ENCODE measurements around the gene P2RY2. TPM values are rescaled to one million over a fixed set of nuclear protein-coding genes. Genes with fewer than 3 reads are reported as not detected.

The P2RY2 gene
- total and polyA plus RNA-seq, 5 experiments from 2014 or later = not detected

DNA sequence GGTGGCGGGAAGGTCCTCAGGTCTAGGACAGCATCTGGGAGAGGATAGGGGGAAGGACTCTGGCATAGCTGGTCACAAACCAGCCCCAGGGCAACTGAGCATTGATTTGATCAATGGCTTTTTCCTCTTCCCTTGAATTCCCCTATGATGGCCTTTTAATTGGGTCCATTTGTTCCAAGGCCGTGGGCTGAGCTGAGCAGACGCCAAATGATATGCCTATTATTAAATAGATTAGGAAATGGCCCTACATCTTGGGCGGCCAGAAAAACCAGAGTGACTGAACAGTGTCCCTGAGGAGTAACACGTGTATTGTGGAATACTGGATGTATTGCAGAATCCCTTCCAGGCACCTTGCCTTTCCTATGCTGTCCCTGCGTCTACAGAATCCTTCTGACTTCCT is 27.4 kb downstream of the P2RY2 start:
- Mint-ChIP-seq H3K4me3 (no peak overlapping the region), H3K27ac (no peak overlapping the region), H3K4me1 (peaks cover 0 to 2% (median 1%) of the 10 kb centered on the region in 4 donors), H3K36me3 (no peaks in the 10 kb centered on the region), H3K9me3 (no peaks in the 10 kb centered on the region), H3K27me3 (peaks cover 0 to 8% (median 0%) of the 10 kb centered on the region in 5 donors)
- ATAC-seq = no peak
- no peak for DNase-seq
- POLR2A ChIA-PET = no interaction called here

DNA sequence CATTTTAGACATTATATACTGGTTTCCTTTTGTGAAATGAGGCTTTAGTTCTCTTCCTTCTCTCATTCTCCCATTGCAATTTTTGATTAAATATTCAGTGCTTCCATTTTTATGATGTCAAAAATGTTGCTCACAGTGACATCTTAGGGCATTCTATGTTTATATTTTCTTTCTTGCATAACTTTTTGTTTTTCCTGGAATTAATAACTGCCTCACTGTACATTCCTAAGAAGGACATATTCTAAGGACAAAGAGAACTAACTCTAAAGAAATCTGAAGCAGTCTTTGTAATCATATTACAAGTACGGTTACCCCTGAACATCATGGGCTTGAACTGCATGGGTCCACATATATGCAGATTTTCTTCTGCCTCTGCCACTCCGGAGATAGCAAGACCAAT is 28.2 kb downstream of the P2RY2 start:
- POLR2A ChIA-PET = no interaction called here
- Mint-ChIP-seq H3K4me3 (no peak overlapping the region), H3K9me3 (no peaks in the 10 kb centered on the region), H3K27me3 (peaks cover 0 to 4% (median 0%) of the 10 kb centered on the region in 5 donors), H3K4me1 (peaks cover 0 to 2% (median 1%) of the 10 kb centered on the region in 4 donors), H3K36me3 (no peaks in the 10 kb centered on the region), H3K27ac (peak overlapping the region in 1 of 10 donors; percentile 12)
- ATAC-seq = no peak
- DNase-seq = no peak

DNA sequence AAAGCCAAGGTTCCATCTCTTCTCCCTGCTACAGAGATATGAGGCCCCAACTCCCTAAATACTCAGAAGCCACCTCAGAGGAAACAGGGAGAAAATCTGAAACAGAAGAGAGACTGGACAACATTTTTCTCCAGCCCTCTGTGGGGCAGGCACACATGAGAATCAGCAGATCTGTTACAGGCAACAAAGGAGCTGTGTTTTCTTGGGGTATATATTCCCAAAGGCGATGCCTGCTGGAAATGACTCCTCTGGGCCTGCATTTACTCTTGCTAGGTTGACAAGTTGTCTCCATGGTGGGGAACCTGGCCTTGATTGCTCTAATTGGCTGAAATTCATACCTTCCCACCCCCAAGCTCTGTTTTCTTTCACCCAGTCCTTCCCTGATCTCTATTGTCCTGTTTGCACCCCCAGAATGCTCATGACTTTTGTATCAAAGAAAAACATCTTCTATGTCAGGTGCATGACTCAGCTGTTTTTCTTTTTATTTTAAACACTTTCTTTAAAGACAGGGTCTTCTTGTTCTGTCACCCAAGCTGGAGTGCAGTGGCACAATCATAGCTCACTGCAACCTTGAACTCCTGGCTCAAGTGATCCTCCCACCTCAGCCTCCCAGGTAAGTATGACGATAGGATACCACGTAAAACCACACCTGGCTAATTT is 30.6 kb downstream of the P2RY2 start:
- Mint-ChIP-seq H3K36me3 (no peaks in the 10 kb centered on the region), H3K27me3 (peaks cover 0 to 2% (median 0%) of the 10 kb centered on the region in 5 donors), H3K4me3 (no peak overlapping the region), H3K27ac (no peak overlapping the region), H3K4me1 (no peaks in the 10 kb centered on the region), H3K9me3 (no peaks in the 10 kb centered on the region)
- POLR2A ChIA-PET = no interaction called here
- peak in 1 of 2 donors; percentile 11 for ATAC-seq
- DNase-seq = peak in 1 of 10 donors; percentile 13

DNA sequence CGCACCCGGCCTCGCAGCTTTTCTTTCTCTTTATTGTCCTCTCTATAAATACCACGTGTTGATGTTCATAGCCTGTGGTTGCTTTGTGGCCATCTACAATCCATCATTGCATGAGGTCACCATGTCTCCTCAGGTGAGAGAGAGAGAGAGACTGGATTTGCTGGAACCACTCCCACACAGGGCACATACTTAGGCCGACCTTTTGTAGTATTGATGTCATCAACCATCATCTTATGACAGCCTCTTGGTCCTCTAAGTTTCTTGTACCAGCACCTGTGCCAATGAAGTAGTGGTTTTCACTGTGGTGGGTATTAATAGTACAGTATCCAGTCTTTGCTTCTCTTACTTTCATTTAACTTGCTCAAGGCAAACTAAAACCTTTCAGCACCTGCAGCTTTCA is 31.2 kb downstream of the P2RY2 start:
- no peak overlapping the region for H3K4me3 Mint-ChIP-seq
- POLR2A ChIA-PET = no interaction called here
- peaks cover 0 to 2% (median 0%) of the 10 kb centered on the region in 5 donors for H3K27me3 Mint-ChIP-seq
- no peaks in the 10 kb centered on the region for H3K9me3 Mint-ChIP-seq
- no peaks in the 10 kb centered on the region for H3K36me3 Mint-ChIP-seq
- no peak overlapping the region for H3K27ac Mint-ChIP-seq
- DNase-seq = peak in 3 of 10 donors; percentile 8 to 20 (median 11)
- ATAC-seq = peak; percentile 41 to 64
- H3K4me1 Mint-ChIP-seq = no peaks in the 10 kb centered on the region

DNA sequence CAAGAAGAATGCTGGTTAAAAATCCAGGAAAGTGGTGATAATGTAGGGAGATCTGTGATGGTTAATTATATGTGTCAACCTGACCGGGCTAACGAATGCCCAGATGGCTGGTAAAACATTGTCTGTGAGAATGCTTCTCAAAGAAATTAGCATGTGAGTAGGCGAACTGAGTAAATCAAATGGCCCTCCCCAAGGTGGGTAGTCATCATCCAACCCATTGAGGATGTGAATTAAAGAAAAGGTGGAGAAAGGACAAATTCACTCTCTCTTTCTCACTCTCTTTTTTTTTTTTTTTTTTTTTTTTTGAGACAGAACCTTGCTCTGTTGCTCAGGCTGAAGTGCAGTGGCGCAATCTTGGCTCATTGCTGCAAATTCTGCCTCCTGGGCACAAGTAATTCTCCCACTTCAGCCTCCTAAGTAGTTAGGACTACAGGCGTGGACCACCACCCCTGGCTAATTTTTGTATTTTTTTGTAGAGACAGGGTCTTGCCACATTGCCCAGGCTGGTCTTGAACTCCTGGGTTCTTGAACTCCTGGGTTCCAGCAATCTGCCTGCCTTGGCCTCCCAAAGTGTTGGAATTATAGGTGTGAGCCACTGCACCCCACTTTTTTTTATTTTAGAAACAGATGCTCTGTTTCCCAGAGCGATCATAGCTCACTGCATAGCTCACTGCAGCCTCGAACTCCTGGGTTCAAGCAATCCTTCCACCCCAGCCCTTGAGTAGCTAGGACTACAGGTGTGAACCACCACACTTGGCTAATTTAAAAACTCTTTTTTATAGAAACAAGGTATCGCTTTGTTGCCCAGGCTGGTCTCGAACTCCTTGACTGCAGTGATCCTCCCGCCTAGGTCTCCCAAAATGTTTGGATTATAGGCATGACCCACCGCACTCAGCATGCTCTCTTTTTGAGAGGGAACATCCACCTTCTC is 32.0 kb downstream of the P2RY2 start:
- no peak overlapping the region for H3K27ac Mint-ChIP-seq
- no peak overlapping the region for H3K4me3 Mint-ChIP-seq
- H3K4me1 Mint-ChIP-seq = no peaks in the 10 kb centered on the region
- POLR2A ChIA-PET = no interaction called here
- no peaks in the 10 kb centered on the region for H3K9me3 Mint-ChIP-seq
- peaks cover 0 to under 1% (median 0%) of the 10 kb centered on the region in 5 donors for H3K27me3 Mint-ChIP-seq
- H3K36me3 Mint-ChIP-seq = no peaks in the 10 kb centered on the region
- peak; percentile 25 to 30 for ATAC-seq
- peak in 2 of 10 donors; percentile 40 to 43 for DNase-seq

DNA sequence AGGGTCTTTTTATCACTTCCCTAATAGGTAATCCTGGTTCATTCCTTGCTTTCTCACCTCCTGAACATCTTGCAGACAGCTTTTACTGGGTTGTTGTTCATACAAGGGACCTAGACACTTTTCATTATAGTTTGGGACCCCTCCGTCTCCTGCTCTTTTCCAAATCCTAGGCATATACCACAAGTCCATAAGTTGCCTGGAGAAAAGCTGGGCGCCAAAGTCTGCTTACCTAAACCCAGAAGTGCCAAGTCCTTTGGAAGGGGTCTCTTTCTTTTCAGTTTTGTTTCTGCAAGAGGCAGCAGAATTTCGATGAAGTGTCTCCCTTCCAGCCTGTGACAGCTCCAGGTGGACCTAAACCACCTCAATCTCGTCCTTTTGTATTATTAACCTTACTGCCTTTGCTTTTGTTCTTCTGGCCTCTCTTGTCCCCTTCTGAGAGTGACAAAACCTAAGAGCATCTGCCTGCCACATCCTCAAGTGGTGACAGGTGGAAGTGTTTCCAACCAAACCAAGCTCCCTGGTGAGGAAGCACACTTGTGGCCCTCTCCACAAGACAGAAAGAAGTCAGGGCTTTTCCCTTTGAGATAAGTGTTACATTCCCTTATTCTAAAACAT is 34.6 kb downstream of the P2RY2 start:
- DNase-seq (peak in 3 of 10 donors; percentile 16 to 44 (median 36)), ATAC-seq (peak; percentile 44 to 68)
- H3K4me1 Mint-ChIP-seq = no peaks in the 10 kb centered on the region
- H3K36me3 Mint-ChIP-seq = no peaks in the 10 kb centered on the region
- H3K27ac Mint-ChIP-seq = no peak overlapping the region
- no peak overlapping the region for H3K4me3 Mint-ChIP-seq
- POLR2A ChIA-PET = no interaction called here
- H3K27me3 Mint-ChIP-seq = no peaks in the 10 kb centered on the region
- no peaks in the 10 kb centered on the region for H3K9me3 Mint-ChIP-seq

DNA sequence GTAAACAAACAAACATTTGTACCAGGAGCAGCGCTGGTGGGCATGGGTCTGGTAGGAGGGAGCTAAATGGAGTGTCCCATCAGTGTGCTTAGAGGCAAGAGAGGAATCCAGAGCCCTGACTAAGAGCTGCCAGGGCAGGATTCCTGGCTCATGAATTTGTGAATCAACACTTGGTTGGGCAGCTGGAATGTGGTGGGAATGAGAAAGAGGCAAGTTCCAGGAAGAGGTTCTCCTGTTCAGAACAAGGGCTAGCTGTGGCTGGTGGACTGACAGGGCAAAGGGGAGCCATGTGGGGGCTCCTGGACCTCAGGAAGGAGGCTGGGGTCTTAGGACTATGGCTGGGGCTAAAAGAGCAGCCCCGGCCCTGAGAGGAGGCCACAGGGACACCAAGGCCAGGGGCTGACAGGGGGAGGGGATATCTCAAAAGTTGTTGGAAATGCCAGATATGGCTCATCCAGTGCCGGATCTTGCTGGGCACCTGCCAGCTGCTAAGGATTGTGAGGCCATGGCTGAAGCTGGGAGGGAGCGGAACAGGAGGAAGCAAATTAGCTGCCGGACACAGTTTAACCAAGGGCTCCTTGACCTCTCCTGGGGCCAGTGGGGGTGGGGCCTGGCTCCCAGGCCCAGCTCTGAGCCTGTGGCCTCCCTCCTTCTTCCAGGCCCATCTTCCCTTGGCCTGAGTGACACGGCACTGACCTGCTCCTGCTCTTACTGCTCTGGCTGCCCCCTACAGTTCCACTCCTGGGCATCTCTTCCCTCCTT is 39.4 kb downstream of the P2RY2 start:
- POLR2A ChIA-PET = no interaction called here
- Mint-ChIP-seq H3K27me3 (peaks cover 0 to 8% (median 4%) of the 10 kb centered on the region in 5 donors), H3K36me3 (no peaks in the 10 kb centered on the region), H3K27ac (peak overlapping the region in 2 of 10 donors; percentile 11 to 60), H3K4me3 (no peak overlapping the region), H3K4me1 (peaks cover 0 to 1% (median 0%) of the 10 kb centered on the region in 4 donors), H3K9me3 (no peaks in the 10 kb centered on the region)
- DNase-seq (no peak), ATAC-seq (no peak)

DNA sequence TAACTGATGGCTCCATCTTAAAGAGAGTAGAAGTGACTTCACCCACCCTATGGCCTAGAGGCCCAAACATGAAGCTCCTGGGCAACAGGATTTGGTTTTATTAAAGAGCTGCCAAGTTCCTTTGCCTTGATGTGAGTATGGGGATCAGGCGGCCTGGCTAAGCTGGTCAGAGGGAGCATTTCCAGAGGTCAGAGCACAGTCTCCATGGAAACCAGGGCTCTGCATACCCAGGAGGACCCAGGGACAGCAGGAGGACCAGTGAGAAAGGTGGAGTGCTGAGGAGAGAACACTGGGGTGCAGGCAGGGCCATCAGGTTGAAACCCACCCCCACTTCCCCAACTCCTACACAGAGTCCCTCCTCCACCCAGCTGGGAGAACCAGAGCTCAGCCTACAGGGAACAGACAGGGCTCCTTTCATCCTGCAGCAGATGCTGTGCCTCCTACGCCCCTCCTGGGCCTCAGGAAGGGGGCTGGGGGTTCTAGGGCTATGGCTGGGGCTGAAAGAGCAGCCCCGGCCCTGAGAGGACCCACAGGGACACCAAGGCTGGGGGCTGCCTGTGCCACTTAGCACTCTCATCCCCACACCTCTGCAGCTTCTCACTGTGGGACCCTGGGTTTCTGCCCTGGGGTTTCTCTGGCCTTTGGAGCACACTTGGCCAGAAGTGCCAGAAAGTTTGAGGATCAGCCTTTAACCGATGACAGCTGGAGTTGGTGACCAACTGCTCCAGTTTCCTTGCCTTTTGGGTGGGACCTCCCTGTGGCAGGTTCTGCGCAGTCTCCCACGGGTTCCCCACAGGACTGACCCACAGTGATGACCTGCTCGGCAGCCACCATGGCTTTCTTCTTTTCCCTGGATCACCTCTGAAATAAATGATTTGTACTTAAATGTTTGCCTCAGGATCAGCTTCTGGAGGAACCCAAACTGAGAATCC is 40.3 kb downstream of the P2RY2 start:
- Mint-ChIP-seq H3K4me1 (peaks cover 0 to 1% (median 0%) of the 10 kb centered on the region in 4 donors), H3K27ac (peak overlapping the region in 1 of 10 donors; percentile 17), H3K4me3 (no peak overlapping the region), H3K27me3 (peaks cover 3 to 15% (median 11%) of the 10 kb centered on the region in 5 donors), H3K36me3 (no peaks in the 10 kb centered on the region), H3K9me3 (no peaks in the 10 kb centered on the region)
- POLR2A ChIA-PET = no interaction called here
- ATAC-seq = no peak
- no peak for DNase-seq

DNA sequence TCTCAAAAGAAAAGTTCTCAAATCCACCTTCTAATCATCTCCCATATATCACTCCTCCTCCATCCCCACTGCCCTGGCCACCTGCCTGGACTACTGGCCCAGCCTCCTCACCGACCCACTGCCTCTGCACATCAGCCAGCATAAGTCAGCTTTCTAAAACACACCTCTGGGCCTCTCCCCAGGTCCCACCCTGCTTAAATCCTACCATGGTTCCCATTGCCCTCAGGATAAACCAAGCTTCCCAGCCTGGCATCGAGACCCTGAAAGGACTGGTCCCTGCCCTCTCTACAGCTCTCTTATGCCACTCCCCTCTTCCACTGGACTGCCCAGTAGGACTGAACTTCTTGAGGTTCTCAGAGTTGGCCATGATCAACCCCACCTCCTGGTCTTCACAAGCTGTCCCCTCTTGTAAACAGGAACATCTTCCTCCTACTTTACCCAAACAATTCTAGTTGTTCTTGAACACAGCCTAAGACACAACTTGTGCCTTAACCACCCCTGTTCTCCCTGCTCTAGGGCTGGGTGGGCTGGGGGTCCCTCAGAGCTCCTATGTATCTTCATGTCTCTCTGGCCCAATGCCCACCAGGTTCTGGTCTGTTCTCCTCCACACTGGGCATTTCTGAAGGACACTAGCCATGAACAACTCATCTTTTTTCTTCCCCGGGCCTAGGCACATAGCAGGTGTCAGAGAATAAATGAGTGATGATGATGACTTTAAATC is 41.5 kb downstream of the P2RY2 start:
- Mint-ChIP-seq H3K27ac (peak overlapping the region in 1 of 10 donors; percentile 43), H3K4me1 (peaks cover 0 to 1% (median 0%) of the 10 kb centered on the region in 4 donors), H3K27me3 (peaks cover 3 to 23% (median 18%) of the 10 kb centered on the region in 5 donors), H3K9me3 (no peaks in the 10 kb centered on the region), H3K36me3 (no peaks in the 10 kb centered on the region), H3K4me3 (no peak overlapping the region)
- DNase-seq (no peak), ATAC-seq (no peak)
- POLR2A ChIA-PET = no interaction called here

DNA sequence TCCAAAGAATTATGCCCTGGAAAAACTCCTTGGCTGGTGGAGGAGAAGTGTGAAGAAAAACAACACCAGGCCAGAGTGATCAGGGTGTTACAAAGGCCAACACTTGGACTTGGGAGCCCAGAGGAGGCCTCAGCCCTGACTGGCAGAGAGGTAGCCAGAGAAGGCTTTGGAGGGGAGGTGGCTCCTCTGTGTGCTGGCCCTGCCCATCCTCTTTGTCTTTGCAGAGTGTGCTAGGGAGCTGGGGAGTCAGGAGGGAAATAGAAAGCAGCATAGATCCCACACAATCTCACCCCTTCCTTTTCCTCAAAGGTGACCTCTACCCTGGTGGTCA is 42.0 kb downstream of the P2RY2 start:
- peaks cover 7 to 29% (median 24%) of the 10 kb centered on the region in 5 donors for H3K27me3 Mint-ChIP-seq
- H3K4me1 Mint-ChIP-seq = peaks cover 0 to 4% (median 0%) of the 10 kb centered on the region in 4 donors
- H3K4me3 Mint-ChIP-seq = no peak overlapping the region
- DNase-seq (no peak), ATAC-seq (no peak)
- H3K27ac Mint-ChIP-seq = no peak overlapping the region
- no peaks in the 10 kb centered on the region for H3K36me3 Mint-ChIP-seq
- no peaks in the 10 kb centered on the region for H3K9me3 Mint-ChIP-seq
- POLR2A ChIA-PET = no interaction called here

DNA sequence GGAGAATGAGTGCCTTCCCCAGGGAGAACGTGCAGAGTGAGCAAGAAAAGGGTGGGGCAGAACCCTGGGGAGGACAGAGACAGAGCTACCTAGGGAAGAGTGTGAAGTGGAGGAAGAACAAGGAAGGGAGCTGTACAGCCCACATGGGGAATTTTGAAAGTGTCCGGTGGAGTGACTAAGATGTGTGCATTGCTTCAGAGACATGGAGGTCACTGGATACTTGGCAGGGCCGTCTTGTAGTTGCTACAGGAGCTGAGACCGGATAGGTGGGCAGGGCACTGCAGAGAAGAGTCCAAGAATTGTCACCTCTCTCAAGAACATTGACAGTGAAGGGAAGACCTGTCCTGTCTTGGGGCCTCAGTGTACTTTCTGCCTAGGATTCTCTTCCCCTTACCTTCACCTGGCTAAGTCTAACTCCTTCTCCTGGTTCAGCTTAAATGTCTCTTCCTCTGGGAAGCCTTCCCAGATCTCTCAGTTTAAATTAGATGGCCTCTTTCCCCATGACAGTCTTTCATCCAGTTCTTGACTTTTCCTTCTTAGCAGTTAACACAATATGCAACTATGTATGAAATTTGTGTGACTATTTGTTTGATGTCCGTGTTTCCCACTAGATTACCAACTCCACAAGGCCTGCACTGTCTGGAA is 44.9 kb downstream of the P2RY2 start:
- Mint-ChIP-seq H3K4me1 (peaks cover 0 to 4% (median 0%) of the 10 kb centered on the region in 4 donors), H3K36me3 (no peaks in the 10 kb centered on the region), H3K9me3 (no peaks in the 10 kb centered on the region), H3K4me3 (no peak overlapping the region), H3K27me3 (peaks cover 10 to 44% (median 32%) of the 10 kb centered on the region in 5 donors), H3K27ac (peak overlapping the region in 1 of 10 donors; percentile 77)
- ATAC-seq (no peak), DNase-seq (no peak)
- POLR2A ChIA-PET = no interaction called here

Data from naive thymus-derived CD8-positive, alpha-beta T cell (primary cell).